Activated CD4-positive, CD25-positive, alpha-beta regulatory T cell treated with anti-CD3 and anti-CD28 coated beads, Interleukin-2, amount 50 U/mL, for 72 hours (primary cell): ENCODE data around the gene PLEKHA5.
A peak's percentile ranks its signal among the peaks of the same experiment; 100 is the strongest.

Experiments
- DNase-seq: peaks from one replicate; pipeline ENCODE4 v3.0.0; 2021

The PLEKHA5 gene

GRCh38 chr12:19130224-19131024 is 891 bp downstream of the PLEKHA5 start:
- peak; percentile 36 for DNase-seq

DNA sequence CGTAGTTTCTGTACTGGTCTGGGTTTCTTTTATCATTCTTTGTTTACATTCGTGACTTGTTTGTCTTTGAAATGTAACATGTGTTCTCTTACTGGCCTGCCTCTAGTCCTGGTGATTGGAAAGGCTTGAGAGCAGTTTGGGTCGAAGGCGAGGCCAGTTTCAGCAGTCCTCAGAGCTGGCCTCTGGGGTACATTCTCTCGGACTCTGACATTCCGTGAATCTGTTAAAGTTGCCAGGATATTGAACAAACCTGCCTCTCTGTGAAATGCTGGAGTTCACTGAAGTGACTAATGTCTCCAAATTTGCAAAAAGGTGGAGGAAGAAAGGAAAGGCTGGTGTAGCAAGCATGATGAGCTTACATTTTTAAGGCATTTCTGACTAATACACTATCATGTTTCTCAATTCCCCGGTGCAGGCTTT is 1.5 kb downstream of the PLEKHA5 start:
- no peak for DNase-seq

DNA sequence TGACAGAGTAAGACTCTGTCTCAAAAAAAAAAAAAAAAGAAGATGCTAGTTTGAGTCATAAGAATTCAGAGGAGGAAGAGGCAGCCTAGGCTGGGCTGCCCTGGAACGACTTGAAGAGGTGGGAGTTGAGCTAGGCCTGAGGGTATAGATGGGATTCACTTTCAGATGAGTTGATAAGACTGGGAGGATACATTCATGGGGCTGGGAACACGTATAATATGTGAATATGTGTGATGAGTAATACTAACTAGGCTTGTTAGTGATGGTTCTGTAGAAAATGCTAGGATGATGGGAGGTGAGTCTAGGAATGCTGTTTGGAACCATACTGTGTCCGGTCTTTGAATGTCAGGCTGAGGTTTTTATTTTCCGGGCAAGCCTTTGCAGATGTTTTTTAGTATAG is 9.0 kb downstream of the PLEKHA5 start:
- DNase-seq, result no peak

- DNase-seq, result no peak
Measured at GRCh38 chr12:19138956-19139355, 9.4 kb downstream of the PLEKHA5 start.

GRCh38 chr12:19139615-19140194 is 10.2 kb downstream of the PLEKHA5 start:
- DNase-seq, result no peak

DNA sequence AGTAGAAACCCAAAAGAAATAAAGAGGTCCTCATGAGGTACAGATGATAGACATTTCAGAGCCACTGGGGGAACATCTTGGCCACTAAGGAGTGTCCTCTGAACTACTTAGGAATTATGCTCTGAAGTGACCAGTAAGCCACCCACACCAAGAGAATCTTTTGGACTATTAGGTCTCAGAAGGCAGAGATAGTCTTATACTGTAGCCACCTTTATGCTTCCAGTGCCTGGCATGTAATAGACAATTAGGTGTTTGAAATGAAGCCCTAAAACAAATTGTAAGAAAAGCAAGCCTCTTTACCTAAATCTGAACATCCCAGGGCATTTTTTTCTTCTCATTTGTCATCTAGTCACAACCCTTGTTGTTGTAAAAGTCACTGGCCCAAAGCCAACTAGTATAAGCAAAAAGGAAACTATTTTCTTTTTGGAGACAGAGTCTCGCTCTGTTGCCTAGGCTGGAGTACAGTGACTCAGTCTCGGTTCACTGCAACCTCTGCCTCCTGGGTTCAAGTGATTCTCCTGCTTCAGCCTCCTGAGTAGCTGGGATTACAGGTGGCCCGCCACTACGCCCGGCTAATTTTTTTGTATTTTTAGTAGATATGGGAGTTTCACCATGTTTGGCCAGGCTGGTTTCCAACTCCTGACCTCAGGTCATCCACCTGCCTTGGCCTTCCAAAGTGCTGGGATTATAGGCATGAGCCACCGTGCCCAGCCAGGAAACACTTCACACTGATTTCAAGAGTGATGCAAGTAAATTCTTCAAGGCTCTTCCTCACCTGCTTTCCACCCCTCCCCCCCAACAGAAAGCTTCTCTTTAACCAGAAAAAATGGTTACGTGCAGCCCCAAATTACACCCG is 11.1 kb downstream of the PLEKHA5 start:
- no peak for DNase-seq

- no peak for DNase-seq
Measured at GRCh38 chr12:19142499-19142898, 13.0 kb downstream of the PLEKHA5 start.

DNA sequence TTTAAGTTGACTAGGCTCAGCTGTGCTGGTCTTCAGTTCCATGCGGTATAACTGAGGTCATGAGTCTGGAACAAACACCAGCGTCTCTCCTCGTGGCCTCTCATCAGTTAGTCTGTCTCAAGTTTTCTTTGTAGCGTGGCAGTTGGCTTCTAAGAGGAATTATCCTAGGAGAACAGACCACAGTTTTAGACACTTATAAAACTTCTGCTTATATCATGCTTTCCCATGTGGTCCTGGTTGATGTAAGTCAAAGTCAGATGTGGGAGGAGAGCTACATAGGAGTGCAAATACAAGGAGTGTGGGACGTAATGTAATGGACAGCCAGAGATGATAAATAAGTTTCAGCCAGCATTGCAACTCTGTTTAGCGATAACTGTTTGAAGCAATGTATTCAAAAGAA is 14.8 kb downstream of the PLEKHA5 start:
- no peak for DNase-seq

DNA sequence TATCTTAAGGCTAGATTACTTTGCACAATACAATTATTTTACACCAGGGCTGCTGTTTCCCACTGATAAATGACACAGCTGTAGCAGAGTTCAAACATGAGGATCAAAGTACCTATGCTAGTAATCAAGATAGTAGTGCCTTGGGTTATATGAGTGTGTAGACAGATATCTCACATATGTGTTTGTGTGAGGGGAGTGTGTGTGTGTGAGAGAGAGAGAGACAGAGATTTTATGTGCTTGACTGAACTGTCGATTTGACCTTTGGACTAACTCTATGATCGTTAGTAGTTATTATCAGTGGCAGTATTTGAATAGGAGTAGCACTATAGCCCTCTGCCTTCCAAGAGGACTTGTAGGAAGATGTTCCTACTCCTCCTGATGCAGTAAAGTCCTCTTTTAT is 15.5 kb downstream of the PLEKHA5 start:
- DNase-seq, result no peak

DNA sequence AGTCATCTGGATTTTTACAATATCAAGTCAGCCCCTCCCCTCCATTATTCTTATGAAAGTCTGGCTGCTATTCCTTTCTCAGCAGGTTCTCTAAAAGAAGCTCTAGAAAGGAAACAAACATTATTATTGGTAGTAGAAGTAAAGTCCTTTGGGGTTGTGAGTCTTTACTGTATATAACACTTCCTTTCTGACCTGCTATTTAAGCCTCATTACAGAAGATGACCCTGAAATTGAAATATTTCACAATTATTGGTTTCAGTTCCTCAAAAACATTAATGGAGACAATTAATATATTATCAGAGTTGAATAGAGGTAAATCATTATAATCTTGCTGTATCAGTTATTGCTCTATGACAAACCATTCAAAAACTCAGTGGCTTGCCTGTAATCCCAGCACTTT is 19.3 kb downstream of the PLEKHA5 start:
- DNase-seq, result no peak

- no peak for DNase-seq
Measured at GRCh38 chr12:19150273-19150900, 20.9 kb downstream of the PLEKHA5 start.

- DNase-seq, result no peak
Measured at GRCh38 chr12:19151298-19151697, 21.8 kb downstream of the PLEKHA5 start.

- DNase-seq, result no peak
Measured at GRCh38 chr12:19153396-19153795, 23.9 kb downstream of the PLEKHA5 start.

- no peak for DNase-seq
Measured at GRCh38 chr12:19154686-19155085, 25.2 kb downstream of the PLEKHA5 start.

GRCh38 chr12:19155981-19156734 is 26.6 kb downstream of the PLEKHA5 start:
- no peak for DNase-seq

DNA sequence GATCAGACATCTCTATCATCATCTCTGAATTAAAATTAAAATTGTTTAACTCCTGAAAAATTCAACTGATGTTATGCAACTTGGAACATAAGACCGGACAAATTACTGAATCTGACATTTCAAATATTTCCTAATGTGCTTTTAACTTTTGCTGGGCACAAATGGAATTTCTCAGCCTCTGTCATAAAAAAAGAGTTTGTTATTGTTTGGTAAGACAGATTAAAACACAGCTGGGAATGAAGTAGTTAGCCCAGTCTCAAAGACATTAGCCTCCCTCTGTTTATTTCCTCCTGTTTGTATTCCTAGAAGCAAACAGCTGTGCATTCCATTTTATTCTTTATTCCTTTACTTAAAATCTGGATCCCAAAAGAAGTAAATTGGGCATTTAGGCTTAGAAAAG is 29.4 kb downstream of the PLEKHA5 start:
- DNase-seq, result no peak

GRCh38 chr12:19161216-19161615 is 31.7 kb downstream of the PLEKHA5 start:
- DNase-seq, result no peak

DNA sequence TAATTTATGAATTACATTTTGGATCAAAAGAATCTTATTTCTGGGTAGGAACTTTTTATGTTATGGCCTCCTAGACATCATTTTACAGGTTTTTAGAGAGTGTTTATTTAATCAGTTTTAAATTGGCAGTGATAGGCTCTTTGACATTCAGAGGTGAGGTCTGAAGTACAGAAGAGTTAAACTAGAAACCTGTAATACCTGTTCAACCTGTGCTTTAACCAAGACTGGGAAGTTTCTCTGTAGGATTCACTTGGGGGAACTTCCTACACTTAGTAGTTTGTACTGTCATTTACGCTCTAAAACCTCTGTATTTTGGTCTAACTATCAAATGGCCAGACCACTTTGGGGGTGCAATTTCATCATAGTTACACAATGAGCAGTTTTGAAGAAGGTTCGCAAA is 35.9 kb downstream of the PLEKHA5 start:
- no peak for DNase-seq

DNA sequence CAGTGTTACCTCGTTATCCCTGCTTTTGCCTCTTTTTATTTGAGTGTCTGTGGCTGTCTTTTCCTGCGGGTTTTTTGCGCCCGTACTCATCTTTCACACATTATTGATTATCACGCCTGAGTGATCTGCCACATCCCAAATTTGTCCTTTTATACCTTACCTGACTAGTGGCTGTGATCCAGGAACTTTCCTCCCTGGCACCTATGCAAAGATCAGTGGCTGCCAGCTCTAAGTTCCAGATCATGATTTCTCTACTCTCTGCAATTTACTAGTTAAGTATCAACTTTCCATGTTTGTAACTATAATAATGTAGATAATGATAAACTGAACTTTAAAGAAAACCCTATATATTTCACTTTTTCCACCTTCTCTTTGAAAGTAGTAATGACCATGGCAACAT is 36.9 kb downstream of the PLEKHA5 start:
- DNase-seq, result no peak

DNA sequence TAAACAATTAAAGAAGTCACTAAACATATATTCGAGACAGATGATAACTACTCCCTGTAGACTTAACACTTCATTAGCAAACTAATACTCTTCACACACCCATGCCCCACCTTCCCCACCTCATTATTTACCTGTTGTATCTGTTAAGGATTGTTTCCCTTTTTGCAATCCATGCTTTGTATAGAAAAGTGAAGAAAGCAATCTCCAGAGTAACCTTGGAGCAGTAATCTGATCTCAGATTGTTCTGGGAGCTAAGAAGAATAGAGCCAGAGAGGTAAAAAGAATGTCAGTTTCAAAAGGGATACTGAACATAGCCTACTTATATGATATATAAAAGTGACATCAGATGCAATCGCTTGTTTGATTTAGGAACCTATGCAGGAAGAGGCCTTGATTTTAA is 37.4 kb downstream of the PLEKHA5 start:
- DNase-seq, result no peak

DNA sequence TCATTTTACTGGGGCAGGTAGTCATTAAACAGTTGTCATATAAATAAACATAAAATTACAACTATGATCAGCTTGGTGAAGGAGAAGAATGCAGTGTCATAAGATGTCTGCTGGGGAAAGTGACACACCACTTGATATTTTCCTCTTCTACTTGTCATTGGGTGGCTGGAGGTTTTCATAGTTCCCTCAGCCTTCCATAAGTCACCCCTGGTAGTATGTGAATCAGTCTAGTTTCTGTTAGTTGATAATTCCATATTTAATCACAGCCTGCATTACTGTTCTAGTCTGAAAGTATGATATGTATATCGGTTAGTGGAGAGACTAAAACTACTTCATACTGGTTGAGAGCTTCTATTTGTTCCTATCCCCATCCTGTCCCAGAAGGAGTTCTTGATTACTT is 38.2 kb downstream of the PLEKHA5 start:
- DNase-seq, result no peak

DNA sequence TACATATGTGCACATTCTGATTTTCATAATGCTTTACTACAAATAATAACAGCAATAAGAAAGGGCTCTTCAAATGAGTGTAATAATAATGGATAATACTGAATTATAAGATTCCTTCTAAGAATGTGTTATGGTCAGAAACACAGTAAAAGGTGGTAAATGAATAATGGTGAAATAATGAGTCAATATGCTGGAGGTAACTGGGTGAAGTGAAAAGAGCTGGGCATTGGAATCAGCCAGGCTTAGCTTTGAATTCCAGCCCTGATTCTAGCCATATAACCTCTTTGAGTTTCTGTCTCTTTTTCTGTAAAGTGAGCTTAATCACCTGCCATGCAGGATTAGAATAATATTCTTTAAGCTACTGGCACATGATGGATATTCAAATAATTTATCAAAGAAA is 39.1 kb downstream of the PLEKHA5 start:
- no peak for DNase-seq

GRCh38 chr12:19169222-19169621 is 39.7 kb downstream of the PLEKHA5 start:
- no peak for DNase-seq
